HG02840 (cell line): ENCODE measurements around the gene AMER1.

Experiments used
- ATAC-seq: cut with Tn5 transposase; IDR thresholded peaks from one replicate; pipeline ENCODE4 v1.9.1; 2021; ENCODE audit warnings: mild to moderate bottlenecking, moderate library complexity, moderate number of reproducible peaks; ENCODE audit not compliant: unreplicated experiment, low FRiP score

Gene AMER1

GRCh38 chrX:64186974-64187761 lies 18.3 kb downstream of the AMER1 start:
- no peak for ATAC-seq

- no peak for ATAC-seq
Observed at GRCh38 chrX:64184396-64184795, 21.1 kb downstream of the AMER1 start.

- no peak for ATAC-seq
Observed at GRCh38 chrX:64182208-64182607, 23.3 kb downstream of the AMER1 start.

GRCh38 chrX:64176876-64177275 lies 28.6 kb downstream of the AMER1 start:
- ATAC-seq, result no peak

GRCh38 chrX:64169988-64170387 lies 35.5 kb downstream of the AMER1 start:
- ATAC-seq, result no peak

GRCh38 chrX:64152857-64153256 lies 52.7 kb downstream of the AMER1 start:
- ATAC-seq, result no peak

GRCh38 chrX:64151911-64152310 lies 53.6 kb downstream of the AMER1 start:
- ATAC-seq, result no peak

GRCh38 chrX:64150775-64151174 lies 54.7 kb downstream of the AMER1 start:
- no peak for ATAC-seq
